Pancreas (tissue), 10 donors: ENCODE results near the gene FNIP1. TPM values are rescaled to one million over a fixed set of nuclear protein-coding genes. Genes with fewer than 3 reads are reported as not detected.

ENCODE experiments used
- ATAC-seq, 4 donors: fragments of 200-7000 bp; cut with Tn5 transposase; one replicate each; pipeline versions ENCODE4 v1.8.0 to v1.9.1; 2020; ENCODE audit warnings: mild to moderate bottlenecking in 4 of 4, moderate library complexity in 4 of 4
- DNase-seq, 6 donors: peaks; one replicate each; pipeline ENCODE4 v3.0.0-alpha.2; 2020
- FAIRE-seq: peaks from 2 replicates; lab custom pipeline; 2012; peaks lifted over from hg19 to GRCh38; lab: Jason Lieb, UNC
- H3K27ac ChIP-seq, 4 donors: fragments of 200-600 bp; sonication (generic); 1 replicate in 3 of 4; 2 replicates in 1 of 4; pipeline versions ENCODE4 v1.5.0 to v1.8.0; 2020
- H3K27me3 ChIP-seq, 4 donors: fragments of 200-600 bp; one replicate each; pipeline ENCODE4 v1.8.0; 2021
- H3K36me3 ChIP-seq, 3 donors: fragments of 200-600 bp; sonication (generic) in 1 of 3; one replicate each; pipeline versions ENCODE4 v1.5.0 to v1.8.0; 2020 to 2021
- H3K4me1 ChIP-seq, 3 donors: fragments of 200-600 bp; one replicate each; pipeline ENCODE4 v1.8.0; 2021
- H3K4me3 ChIP-seq, 4 donors: fragments of 200-600 bp; sonication (generic) in 2 of 4; one replicate each; pipeline versions ENCODE4 v1.5.0 to v1.8.0; 2020 to 2021
- H3K9me3 ChIP-seq, 4 donors: fragments of 200-600 bp; one replicate each; pipeline ENCODE4 v1.8.0; 2021
- WGBS, 2 donors: extraction: QIAGEN DNeasy Blood & Tissue Kit; methylation state at CpG; one replicate each; pipeline ENCODE4 v1.1.7; 2013; 5-methylcytosine and 5-hydroxymethylcytosine counted together
- intact Hi-C, 3 donors: fragments of 100-400 bp; cut with DNase I; formaldehyde crosslinking; loops; one replicate each; pipeline versions ENCODE4 v1.11.1 to v1.14.2; 2022
- polyA plus RNA-seq, 2 donors: library from polyadenylated mRNA; stranded (reverse); fragments of 200-250 nt; gene quantifications; one replicate each; pipeline ENCODE4 v1.2.3, GENCODE V29; 2013
- total RNA-seq, 6 donors: library from RNA; stranded (reverse); fragmentation: NEBNext Ultra II Directional in 4 of 6; extraction: Animal tissue kit (Norgen Biotek cat#: 25700) in 4 of 6; gene quantifications; one replicate each; pipeline versions ENCODE4 v1.2.1 to v1.2.4, GENCODE V29; 2021 to 2023
- TF ChIP-seq, protein P1 (sequence below), 4 donors: fragments of 200-600 bp; sonication (generic) in 3 of 4; IDR thresholded peaks; one replicate each; pipeline versions ENCODE4 v1.5.0 to v1.8.0; 2021; ENCODE audit warnings: antibody characterized with exemption in 4 of 4
- donor health status: healthy with polysubstance abuse.
- donor health status: DM: no; HTN: no; CAD: no; lungs with moderate emphysema.
- donor health status: DM: no; HTN: no; CAD: no.
- donor health status: control.
- donor health status: control.
- donor health status: Bipolar disorder and iron deficiency.
- donor health status: DM: yes; HTN: yes; CAD: no.
- donor health status: DM: no; HTN: no; CAD: no.
- donor health status: DM: no; HTN: no; CAD: no.
- donor health status: DM: yes; HTN: yes; CAD: no.

FNIP1 gene
- total and polyA plus RNA-seq, 8 donors: 2.7 to 20.9 (median 12.0) TPM

DNA sequence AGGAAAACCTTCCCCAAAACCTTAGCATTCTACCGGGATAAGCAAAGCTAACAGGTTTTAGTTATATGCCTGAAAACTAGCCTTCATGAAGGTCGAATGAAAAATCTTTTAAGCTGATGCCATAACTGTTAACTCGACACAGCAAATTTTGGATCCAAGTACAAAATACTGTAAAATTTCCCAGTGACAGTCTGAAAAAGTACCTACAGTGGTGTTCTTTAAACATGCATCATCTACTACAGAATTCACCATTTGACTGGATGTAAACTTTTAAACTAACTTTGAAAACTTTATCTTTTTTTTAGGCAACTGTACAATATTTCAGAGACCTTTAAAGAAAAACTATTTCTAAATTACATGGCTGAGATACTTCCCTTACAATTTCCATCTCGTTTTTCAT lies 162.6 kb downstream of the FNIP1 start:
- TF ChIP-seq, protein P1, sequence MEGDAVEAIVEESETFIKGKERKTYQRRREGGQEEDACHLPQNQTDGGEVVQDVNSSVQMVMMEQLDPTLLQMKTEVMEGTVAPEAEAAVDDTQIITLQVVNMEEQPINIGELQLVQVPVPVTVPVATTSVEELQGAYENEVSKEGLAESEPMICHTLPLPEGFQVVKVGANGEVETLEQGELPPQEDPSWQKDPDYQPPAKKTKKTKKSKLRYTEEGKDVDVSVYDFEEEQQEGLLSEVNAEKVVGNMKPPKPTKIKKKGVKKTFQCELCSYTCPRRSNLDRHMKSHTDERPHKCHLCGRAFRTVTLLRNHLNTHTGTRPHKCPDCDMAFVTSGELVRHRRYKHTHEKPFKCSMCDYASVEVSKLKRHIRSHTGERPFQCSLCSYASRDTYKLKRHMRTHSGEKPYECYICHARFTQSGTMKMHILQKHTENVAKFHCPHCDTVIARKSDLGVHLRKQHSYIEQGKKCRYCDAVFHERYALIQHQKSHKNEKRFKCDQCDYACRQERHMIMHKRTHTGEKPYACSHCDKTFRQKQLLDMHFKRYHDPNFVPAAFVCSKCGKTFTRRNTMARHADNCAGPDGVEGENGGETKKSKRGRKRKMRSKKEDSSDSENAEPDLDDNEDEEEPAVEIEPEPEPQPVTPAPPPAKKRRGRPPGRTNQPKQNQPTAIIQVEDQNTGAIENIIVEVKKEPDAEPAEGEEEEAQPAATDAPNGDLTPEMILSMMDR (IDR thresholded peaks at IDR 0.05): no peak
- ATAC-seq: no peak
- H3K27ac ChIP-seq: peak overlapping the region in 3 of 4 donors; percentile 89 to 98 (median 98)
- no peak for FAIRE-seq
- H3K4me3 ChIP-seq: peak overlapping the region; percentile 49 to 67 (median 64)
- H3K4me1 ChIP-seq: peaks cover 0 to 21% (median 19%) of the 10 kb centered on the region in 3 donors
- 1 to 2% methylated on average over 4 of the region's 4 CpGs for WGBS, 2 donors
- no peaks in the 10 kb centered on the region for H3K36me3 ChIP-seq
- no peak for DNase-seq
- intact Hi-C loops: no loop called here
- H3K9me3 ChIP-seq: no peaks in the 10 kb centered on the region
- H3K27me3 ChIP-seq: no peaks in the 10 kb centered on the region

DNA sequence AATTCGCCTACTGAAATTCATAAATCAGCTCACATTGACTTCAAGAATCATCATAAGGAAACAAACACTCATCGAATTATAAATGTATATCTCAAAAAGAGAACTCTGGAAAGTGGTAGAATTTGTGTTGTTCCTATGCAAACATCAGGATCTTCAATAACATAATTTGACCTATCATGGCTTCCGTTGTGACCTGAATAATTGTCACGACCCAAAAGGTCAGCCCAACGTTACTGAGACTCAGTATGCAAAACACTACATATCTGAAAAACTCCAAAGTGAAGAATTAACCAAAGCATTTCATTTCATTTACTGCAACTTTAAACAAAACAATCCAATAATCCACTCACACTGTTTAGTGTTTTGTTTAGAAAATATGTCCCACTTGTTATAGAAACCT lies 163.0 kb downstream of the FNIP1 start:
- 35 to 39% methylated on average over 5 of the region's 5 CpGs for WGBS, 2 donors
- Histone ChIP-seq H3K27ac (no peak overlapping the region), H3K4me1 (peaks cover 0 to 21% (median 19%) of the 10 kb centered on the region in 3 donors), H3K27me3 (no peaks in the 10 kb centered on the region), H3K36me3 (no peaks in the 10 kb centered on the region), H3K4me3 (peak overlapping the region in 2 of 4 donors; percentile 63 to 67), H3K9me3 (no peaks in the 10 kb centered on the region)
- no peak for FAIRE-seq
- TF ChIP-seq, protein P1 (IDR thresholded peaks at IDR 0.05): no peak
- intact Hi-C loops: no loop called here
- DNase-seq: no peak
- ATAC-seq: no peak

DNA sequence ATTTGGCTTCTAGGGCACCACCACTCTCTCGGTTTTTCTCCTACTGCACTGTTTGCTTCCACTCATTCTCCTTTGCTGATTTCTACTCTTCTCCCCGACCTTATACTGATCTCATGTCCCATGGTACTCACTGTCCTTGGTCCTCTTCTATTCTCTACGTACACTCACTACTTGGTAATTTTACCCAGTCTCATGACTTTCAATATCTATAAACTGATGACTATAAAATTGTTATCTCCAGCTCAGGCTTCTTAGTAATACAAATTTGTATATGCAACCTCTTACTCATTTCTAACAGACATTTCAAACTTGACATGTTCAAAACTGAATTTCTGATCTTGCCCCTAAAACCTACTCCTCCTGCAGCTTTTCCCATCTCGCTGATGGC lies 165.9 kb downstream of the FNIP1 start:
- Histone ChIP-seq H3K4me1 (peaks cover 0 to 14% (median 12%) of the 10 kb centered on the region in 3 donors), H3K27me3 (no peaks in the 10 kb centered on the region), H3K9me3 (no peaks in the 10 kb centered on the region), H3K27ac (no peak overlapping the region), H3K4me3 (no peak overlapping the region), H3K36me3 (no peaks in the 10 kb centered on the region)
- FAIRE-seq: no peak
- ATAC-seq: no peak
- intact Hi-C loops: no loop called here
- DNase-seq: no peak
- TF ChIP-seq, protein P1 (IDR thresholded peaks at IDR 0.05): no peak
- 60 to 61% methylated on average over 4 of the region's 4 CpGs for WGBS, 2 donors

DNA sequence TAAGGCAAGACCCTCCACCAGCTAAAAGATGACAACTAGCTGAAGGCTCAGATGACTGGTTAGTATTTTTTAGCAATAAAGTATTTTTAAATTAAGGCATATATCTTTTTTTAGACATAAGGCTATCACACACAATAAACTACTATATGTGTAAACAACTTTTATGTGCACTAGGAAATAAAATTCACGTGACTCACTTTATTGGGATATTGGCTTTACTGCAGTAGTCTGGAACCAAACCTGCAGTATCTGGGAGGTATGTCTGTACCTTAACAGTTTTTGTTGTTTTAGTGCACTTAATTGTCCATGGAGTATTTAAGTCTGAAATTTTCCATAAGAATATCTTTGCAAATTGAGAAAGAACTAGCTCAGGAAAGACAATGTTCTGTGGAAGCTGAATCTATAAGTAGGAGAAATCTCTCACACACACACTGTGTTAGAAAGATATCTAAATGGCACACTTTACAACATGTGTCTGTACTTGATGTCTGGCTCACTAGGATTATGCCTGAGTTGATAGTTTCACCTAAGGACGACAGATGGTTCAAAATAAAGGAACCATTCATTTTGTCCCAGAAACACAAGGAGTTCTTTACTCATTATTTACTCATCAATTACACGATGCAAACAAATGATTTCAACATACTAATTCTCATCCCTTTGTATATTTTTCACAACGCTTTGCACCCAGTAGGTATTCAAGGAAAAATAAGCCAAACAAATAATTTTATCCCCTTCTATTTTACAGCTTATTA lies 166.4 kb downstream of the FNIP1 start:
- H3K27me3 ChIP-seq: no peaks in the 10 kb centered on the region
- H3K36me3 ChIP-seq: no peaks in the 10 kb centered on the region
- peaks cover 0 to 14% (median 12%) of the 10 kb centered on the region in 3 donors for H3K4me1 ChIP-seq
- H3K27ac ChIP-seq: no peak overlapping the region
- intact Hi-C loops: no loop called here
- H3K4me3 ChIP-seq: no peak overlapping the region
- no peak for FAIRE-seq
- ATAC-seq: no peak
- no peaks in the 10 kb centered on the region for H3K9me3 ChIP-seq
- no peak for DNase-seq
- WGBS, 2 donors: 28 to 39% methylated on average over 4 of the region's 4 CpGs
- TF ChIP-seq, protein P1 (IDR thresholded peaks at IDR 0.05): no peak

DNA sequence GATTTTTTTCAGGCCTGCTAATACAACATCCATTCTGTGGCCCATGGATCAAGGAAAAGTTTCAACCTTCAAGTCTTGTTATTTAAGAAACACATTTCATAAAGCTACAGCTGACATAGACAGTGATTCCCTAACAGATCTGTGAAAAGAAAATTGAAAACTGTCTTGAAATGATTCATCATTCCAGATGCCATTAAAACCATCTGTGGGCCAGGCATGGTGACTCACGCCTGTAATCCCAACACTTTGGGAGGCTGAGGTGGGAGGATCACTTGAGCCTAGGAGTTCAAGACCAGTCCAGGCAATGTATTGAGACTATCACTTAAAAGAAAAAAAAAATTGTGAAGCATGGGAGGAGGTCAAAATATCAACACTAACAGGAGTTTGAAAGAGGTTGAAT lies 167.8 kb downstream of the FNIP1 start:
- no peak overlapping the region for H3K4me3 ChIP-seq
- no peaks in the 10 kb centered on the region for H3K9me3 ChIP-seq
- TF ChIP-seq, protein P1 (IDR thresholded peaks at IDR 0.05): no peak
- WGBS, 2 donors: 93 to 97% methylated on average over 1 of the region's 1 CpG
- FAIRE-seq (no peak), DNase-seq (no peak), ATAC-seq (no peak)
- no peak overlapping the region for H3K27ac ChIP-seq
- H3K36me3 ChIP-seq: no peaks in the 10 kb centered on the region
- peaks cover 0 to 14% (median 12%) of the 10 kb centered on the region in 3 donors for H3K4me1 ChIP-seq
- no peaks in the 10 kb centered on the region for H3K27me3 ChIP-seq
- intact Hi-C loops: no loop called here
